Fibroblast of pulmonary artery (primary cell): ENCODE data around the gene SMCHD1.
"Not testable (repeated sequence)": the region's sequence is repeated elsewhere in the genome, so short reads cannot be mapped to it uniquely, and the experiment has no call there.

Source experiments
- DNase-seq: peaks from one replicate; pipeline ENCODE4 v3.0.0-alpha.2; 2010; ENCODE audit warnings: low read depth
- H3K4me3 ChIP-seq: replicated peaks from 2 replicates; pipeline ENCODE4 v1.5.1; 2011; ENCODE audit warnings: low read depth, mild to moderate bottlenecking, control low read depth, low read length, moderate library complexity
- CTCF ChIP-seq: IDR thresholded peaks from 2 replicates; pipeline ENCODE4 v1.5.1; 2011; ENCODE audit warnings: mild to moderate bottlenecking, control low read depth, low read length, inconsistent platforms; ENCODE audit errors: missing control alignments

The SMCHD1 gene

GRCh38 chr18:2736823-2737222 is 81.3 kb downstream of the SMCHD1 start:
- no peak for TF ChIP-seq CTCF
- H3K4me3 ChIP-seq, result no peak overlapping the region
- DNase-seq, result no peak

- DNase-seq, H3K4me3 ChIP-seq: not testable (repeated sequence)
Observed at GRCh38 chr18:2740082-2740481, 84.6 kb downstream of the SMCHD1 start.

DNA sequence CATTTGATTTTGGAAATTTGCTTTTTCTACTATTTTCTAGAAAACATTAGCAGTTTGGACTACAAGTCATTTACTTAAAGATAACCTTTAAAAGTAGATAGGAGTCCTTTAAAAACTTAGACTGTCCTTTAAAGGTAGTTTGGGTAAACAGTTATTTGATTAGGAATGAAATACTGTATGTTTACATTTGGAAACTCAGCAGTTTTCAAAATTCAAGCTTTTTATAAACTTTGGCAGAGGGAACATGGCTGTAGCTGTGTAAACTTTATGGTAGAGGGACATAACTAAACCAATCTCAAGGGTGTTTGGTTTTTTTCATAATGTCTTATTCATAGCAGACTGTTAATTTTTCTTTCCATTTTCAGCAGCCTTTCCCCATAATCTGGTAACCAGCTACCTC is 90.7 kb downstream of the SMCHD1 start:
- no peak for DNase-seq
- no peak for TF ChIP-seq CTCF
- no peak overlapping the region for H3K4me3 ChIP-seq

GRCh38 chr18:2758309-2758708 is 102.8 kb downstream of the SMCHD1 start:
- no peak overlapping the region for H3K4me3 ChIP-seq
- no peak for TF ChIP-seq CTCF
- DNase-seq, result no peak

- TF ChIP-seq CTCF, result no peak
- DNase-seq, result no peak
- H3K4me3 ChIP-seq, result no peak overlapping the region
Observed at GRCh38 chr18:2774669-2775068, 119.1 kb downstream of the SMCHD1 start.

DNA sequence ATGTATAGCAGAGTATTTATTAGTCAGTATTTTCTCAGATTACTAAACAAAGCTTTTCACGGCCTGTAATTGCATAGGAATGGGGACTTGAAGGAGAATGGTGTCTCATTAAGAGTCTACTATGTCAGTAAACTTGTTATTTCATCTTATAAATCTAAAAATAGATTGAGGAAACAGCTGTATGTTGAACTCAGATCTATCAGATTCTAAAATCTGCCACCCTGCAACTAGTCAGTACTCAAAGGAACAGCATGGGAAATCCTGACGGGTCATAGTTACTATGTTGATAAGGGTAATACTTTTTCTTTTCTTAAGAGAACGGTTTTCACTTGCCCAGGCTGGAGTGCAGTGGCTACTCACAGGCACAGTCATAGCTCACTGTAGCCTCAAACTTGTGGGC is 121.1 kb downstream of the SMCHD1 start:
- no peak overlapping the region for H3K4me3 ChIP-seq
- DNase-seq, result no peak
- TF ChIP-seq CTCF, result no peak

DNA sequence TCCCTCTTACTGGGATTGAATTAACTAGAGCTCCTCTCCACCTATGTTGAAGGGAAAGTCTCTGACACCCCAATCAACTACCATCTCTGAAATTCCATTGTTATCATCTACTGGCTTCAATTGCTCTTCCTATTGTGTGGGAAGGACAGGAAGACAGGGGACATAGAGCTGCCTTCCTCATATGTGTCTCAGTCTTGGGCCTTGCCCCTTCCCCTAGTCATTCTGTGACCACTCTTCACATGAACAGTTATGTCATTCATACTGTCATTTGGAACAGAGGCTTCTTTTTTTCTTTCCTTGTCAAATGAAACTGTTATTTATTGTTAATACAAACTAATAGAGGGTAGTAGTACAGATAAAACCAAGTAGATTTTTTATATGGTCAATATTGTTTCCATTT is 121.7 kb downstream of the SMCHD1 start:
- DNase-seq, result no peak
- H3K4me3 ChIP-seq, result no peak overlapping the region
- no peak for TF ChIP-seq CTCF

DNA sequence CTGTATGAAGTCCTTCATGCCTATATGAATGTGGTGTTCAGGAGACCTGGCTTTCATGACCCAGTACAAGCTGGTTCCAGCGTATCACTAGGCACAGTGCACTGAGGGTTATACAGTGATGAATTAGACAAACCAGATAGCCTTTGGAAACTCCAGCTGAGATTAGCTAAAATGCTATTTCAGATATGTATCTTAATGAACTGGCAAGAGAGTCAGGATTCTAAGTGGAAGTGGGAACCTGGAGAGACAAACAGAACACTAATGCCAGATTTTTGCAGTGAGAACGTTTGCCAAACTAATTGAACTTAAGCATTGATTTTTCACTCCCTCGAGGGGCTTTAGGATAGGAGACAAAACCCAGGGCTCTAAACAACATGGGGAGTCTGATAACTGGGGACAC is 125.2 kb downstream of the SMCHD1 start:
- TF ChIP-seq CTCF, result no peak
- DNase-seq, result no peak
- no peak overlapping the region for H3K4me3 ChIP-seq
